ENCODE data around the gene GKN1.
"Not testable (repeated sequence)": the region's sequence is repeated elsewhere in the genome, so short reads cannot be mapped to it uniquely, and the experiment has no call there.

The GKN1 gene, protein sequence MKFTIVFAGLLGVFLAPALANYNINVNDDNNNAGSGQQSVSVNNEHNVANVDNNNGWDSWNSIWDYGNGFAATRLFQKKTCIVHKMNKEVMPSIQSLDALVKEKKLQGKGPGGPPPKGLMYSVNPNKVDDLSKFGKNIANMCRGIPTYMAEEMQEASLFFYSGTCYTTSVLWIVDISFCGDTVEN

DNA sequence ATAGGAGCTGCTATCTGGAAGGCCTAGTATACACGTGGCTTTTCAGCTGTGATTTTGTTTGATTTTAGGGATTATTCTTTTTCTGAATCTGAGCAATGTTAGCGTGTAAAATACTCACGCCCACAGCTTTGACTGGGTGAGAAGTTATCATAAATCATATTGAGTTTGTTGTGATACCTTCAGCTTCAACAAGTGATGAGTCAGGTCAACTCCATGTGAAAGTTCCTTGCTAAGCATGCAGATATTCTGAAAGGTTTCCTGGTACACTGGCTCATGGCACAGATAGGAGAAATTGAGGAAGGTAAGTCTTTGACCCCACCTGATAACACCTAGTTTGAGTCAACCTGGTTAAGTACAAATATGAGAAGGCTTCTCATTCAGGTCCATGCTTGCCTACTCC, at the start of gene GKN1:
TSS of gene GKN1 (plus strand) at position 386 of the 400 bp plus-strand sequence. CDS start 42 bp downstream, outside the sequence.
- peak; percentile 38 for DNase-seq (ENCODE audit: low read depth)

DNA sequence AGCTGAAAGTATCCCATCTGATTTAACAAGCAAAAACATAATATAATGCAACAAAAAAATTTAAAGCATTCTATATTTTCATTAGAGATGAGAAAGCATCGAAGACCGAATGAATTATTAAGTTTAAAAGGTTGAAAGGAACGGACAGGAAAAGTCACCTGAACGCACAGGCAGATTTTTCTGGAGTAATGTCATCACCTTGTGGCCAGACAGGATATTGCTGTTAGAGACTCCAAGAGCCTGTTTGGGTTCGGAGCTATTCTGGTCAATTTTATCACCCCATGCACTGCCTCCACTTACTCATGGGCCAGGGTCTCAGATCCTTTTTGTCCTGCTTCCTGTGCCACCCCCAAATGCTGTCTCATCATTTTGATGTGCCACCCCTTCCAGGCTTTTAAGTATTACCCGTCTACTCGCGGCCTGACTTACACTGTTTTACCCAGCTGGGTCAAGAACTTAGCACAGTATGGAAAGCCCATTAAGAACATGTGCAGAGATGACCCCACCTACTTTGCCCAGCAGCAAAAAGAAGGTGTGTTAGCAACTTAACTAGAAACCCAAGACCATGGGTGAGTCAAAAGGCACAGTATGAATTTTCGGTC, 49.0 kb upstream of the GKN1 start:
- DNase-seq (ENCODE audit: low read depth) = peak; percentile 52

DNA sequence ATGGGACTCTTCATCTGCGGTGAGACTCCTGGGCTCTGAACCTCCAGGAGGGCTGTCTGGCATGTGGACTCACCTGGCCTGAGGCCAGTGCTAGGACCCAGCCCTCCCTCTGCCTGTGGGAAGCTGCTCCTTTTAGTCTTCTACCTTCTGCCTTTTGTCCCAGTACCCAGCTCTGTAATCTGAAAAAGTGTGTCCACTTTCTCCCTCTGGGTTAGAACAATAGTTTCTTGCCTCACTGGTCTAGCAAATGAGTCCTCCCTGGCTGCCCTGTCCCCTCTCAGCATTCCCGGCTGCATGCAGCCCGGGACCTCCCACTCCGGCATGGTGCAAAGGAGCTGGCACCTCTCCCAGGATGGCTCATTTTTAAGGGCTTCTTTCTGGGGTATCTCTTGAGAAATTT, 47.6 kb upstream of the GKN1 start:
- no peak for DNase-seq (ENCODE audit: low read depth)

DNA sequence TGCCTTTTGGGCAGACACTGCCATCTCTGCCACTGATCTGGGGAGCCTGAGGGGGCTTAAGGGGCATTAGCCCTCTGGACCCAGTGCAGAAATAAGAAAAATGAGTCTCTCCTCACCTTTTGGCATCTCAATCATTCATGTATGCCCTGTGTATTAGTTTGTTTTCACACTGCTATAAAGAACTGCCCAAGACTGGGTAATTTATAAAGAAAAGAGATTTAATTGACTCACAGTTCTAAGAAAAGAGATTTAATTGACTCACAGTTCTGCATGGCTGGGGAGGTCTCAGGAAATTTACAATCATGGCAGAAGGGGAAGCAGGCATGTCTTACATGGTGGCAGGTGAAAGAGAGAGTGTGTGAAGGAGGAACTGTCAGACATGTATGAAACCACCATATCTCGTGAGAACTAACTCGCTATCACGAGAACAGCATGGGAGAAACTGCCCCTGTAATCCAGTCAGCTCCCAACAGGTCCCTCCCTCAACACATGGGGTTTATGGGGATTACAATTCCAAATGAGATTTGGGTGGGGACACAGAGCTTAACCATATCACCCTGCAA, 43.2 kb upstream of the GKN1 start:
- DNase-seq (ENCODE audit: low read depth) = no peak

DNA sequence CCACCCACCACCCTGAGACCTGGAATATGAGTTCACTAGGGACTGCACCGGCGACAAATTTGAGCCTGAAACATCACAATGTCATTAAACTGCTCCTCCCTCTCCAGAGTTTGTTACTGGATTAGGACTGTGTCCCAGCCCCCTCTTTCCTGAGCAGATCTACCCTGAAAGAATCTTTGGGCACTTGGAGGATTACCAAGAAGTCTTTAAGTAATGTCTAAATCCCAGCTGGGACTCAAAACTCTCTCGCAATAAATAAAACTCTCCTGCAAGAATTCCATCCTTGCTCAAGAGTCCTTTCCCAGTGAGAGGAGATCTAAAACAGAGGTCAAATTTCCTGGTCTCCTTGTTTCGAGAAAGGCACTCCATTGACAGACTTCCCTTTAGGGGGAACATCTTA, 42.6 kb upstream of the GKN1 start:
- no peak for DNase-seq (ENCODE audit: low read depth)

DNA sequence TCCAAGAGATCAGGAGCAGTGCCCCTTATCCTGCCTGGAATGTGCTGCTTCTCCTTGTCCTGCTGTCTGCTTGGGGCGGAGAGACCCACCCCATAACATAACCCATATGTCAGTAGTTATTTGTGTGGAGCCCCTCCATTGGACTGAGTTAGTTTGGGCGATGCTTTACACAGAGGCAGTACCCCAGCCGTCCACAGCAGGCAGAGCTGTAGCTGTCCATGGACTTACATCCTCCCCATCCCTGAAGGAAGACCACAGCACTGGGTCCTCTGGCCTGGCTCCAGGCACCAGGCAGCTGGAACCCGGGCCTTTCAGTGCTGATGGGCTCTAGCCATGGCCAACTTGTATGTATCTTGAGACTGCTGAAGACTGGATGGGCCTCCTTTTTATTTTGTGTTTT, 42.0 kb upstream of the GKN1 start:
- DNase-seq (ENCODE audit: low read depth) = no peak

DNA sequence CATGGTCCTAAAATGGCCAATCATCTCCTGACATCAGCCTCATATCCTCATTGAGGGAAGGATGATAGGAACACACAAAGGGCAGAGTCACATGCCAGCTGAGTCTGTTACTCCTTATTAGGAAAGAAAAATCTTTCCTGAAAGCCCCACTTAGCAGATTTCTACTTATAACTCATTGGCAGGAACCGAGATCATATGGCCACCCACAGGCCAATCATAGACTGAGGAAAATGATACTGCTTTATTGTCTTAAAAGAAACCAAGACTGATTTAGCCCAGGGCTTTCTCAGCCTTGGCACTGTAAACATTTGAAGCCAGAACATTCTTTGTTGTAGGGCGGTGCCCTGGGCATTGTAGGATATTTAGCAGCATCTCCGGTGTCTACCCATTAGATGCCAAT, 40.4 kb upstream of the GKN1 start:
- DNase-seq (ENCODE audit: low read depth) = no peak

DNA sequence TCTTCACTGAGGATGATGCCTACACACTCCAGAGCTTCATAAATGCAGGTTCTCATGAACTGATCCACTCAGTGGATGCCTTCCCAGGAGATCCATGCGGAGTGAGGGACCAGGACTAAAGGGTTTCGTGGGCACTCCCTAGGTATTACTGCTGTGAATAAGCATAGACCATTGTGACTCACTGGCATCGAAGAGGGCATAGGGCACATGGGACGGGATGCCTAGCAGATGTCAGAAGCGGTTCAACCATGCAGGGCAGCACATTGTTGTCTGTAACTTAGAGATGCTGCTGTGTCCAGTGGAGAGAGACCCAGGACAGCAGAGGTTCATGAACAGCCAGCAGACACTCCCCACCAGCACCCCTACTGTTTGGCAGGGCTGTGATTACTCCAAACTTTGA, 39.0 kb upstream of the GKN1 start:
- no peak for DNase-seq (ENCODE audit: low read depth)

DNA sequence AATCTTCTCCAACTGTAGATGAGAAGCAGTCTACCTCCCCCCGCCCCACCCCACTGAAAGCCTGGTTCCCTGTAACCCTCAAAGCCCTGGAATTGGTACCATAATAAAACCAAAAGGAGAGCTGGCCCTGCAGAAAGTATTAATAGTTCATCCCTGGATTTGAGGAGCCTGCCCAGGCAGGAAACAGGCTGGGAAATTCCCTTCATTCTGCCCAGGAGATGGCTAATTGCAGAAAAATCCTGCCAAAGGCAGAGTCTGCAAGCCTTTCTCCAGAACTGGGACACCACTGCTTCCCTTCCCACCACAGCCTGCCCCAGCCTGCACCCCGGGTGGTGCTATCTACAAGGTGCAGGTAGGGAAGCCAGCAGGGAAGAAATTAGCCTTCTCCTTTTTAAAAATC, 38.0 kb upstream of the GKN1 start:
- peak; percentile 63 for DNase-seq (ENCODE audit: low read depth)

DNA sequence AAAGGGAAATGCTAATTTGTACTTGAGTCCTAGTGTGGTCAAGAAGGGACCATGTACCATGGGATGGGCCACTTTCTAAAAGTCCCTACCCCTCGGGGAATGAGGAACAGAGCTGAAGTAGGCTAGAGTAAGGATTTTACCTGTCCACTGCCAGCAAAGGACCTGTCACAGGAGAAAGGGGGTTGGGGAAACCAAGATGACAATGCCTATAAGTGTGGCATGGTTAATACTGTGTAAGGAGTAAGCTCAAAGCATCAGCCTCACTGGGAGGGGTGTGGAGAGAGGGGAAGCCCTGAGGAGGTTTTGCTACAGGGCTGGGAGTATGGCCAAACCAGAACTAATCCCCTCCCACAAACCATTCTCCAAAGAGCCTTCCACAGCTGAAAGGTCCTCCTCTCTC, 37.5 kb upstream of the GKN1 start:
- DNase-seq (ENCODE audit: low read depth) = peak; percentile 43

DNA sequence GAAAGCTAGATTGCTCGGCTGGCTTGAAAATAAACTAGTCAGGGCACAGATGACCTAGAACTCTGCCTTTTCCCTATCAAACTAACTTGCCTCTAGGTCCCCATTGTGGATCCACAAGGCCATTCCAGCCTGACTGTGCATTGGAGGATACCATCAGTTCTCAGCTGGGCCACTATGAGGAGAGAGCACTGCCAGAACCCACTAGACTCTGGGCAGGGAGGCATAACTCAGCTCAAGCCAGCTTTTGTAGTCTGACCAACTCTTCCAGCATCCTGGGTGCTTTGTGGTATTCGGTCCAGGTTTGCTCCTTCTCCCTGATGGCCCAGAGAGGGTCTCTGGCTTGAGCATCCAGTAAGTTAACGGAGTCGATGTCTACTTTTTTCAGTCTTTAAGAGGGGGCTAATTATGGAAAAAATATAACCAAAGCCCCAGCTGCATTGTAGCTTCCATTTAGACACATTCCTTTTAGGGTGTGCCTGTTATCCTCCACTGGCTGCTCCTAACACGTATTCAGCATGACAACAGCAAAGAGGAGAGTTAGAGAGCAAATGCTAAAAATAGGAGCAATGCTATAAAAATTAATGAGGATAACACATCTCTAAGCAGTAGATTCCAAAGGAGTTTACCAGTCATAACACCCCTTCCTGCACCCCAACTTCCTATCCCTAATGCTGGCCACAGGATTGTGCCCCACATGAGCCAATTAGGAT, 36.9 kb upstream of the GKN1 start:
- no peak for DNase-seq (ENCODE audit: low read depth)

DNA sequence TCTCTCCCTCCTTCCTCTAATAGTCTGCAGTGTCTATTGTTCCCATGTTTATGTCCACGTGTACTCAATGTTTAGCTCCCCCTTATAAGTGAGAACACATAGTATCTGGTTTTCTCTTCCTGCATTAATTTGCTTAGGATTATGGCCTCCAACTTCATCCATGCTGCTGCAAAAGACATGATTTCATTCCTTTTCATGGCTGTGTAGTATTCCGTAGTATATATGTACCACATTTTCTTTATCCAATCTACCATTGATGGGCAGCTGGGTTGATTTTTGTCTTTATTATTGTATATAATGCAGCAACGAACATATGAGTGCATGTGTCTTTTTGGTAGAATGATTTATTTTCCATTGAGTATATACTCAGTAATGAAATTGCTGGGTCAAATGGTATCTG, 35.5 kb upstream of the GKN1 start:
- DNase-seq (ENCODE audit: low read depth) = no peak

DNA sequence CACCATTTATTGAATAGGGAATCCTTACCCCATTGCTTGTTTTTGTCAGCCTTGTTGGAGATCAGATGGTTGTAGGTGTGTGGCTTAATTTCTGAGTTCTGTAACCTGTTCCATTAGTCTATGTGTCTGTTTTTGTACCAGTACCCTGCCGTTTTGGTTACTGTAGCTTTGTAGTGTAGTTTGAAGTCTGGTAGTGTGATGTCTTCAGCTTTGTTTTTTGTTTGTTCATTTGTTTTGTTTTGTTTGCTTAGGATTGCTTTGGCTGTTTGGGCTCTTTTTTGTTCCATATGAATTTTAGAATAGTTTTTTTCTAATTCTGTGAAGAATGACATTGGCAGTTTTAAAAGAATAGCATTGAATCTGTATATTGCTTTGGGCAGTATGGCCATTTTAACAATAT, 34.5 kb upstream of the GKN1 start:
- DNase-seq (ENCODE audit: low read depth) = no peak

DNA sequence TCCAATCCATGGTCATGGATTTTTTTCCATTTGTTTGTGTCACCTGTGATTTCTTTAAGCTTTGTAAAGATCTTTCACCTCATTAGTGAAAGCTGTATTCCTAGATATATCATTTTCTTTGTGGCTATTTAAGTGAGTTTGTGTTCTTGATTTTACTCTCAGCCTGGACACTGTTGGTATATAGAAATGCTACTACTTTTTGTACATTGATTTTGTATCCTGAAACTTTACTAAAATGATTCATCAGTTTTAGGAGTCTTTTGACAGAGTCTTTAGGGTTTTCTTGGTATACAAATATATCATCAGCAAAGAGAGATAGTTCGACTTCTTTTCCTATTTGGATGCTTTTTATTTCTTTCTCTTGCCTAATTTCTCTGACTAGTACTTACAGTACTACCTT, 34.1 kb upstream of the GKN1 start:
- DNase-seq (ENCODE audit: low read depth) = no peak

DNA sequence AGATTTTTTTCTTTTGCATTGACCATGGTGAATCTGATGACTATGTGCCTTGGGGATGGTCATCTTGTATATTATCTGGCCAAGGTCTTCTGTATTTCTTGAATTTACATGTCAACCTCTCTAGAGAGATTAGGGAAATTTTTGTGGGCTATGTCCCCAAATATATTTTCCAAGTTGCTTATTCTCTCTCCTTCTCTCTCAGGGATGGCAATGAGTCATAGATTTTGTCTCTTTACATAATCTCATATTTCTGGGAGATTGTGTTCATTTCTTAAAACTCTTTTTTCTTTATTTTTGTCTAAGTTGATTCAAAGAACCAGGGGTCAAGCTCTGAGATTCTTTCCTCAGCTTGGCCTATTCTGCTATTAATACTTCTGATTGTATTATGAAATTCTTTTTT, 31.6 kb upstream of the GKN1 start:
- no peak for DNase-seq (ENCODE audit: low read depth)

DNA sequence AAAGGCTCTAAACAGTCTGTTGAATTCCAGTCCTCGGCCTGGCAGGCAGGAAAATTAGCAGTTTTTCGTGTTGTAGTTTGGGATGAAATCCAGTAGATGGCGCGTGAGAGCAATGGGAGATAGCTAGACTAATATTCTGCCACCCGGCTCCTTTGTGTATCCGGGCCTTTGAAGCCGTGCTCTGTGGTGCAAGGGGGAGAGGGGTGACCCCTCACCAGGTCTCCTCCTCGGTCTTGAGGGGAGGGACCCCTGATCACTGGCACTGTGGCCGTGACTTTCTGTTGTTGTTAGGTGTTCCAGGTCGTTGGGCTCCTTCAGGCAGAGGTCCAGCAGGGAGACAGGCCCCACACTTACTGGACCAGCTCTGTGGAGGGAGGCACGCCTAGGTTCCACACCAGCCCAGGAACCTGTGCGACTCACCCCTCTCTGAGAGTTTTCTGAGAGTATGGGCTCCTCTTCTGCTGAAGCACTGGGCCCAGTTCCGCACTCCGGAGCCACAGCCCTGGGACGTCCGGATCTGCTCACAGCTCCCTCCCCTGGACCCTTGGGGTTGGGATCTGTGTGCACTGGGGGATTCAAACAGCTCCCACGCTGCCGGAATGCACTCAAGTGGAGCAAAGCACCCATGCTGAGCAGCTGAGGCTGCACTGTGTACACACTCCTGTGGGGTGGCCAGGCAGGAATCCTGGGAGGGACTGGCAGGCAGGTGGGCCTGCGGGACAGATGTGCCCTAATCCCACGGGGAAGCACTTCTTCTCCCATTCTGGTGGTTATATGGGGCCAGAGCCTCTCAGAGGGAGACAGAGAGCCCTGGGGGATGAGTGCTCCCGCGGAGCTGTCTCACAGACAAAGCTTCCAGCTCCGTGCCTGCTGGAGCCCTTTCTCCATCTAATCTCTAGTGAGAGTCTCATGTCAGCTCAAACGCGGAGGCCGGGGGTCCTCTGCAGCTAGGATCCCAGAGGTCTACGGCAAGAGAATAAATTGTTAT, 30.6 kb upstream of the GKN1 start:
- DNase-seq (ENCODE audit: low read depth) = peak; percentile 45

DNA sequence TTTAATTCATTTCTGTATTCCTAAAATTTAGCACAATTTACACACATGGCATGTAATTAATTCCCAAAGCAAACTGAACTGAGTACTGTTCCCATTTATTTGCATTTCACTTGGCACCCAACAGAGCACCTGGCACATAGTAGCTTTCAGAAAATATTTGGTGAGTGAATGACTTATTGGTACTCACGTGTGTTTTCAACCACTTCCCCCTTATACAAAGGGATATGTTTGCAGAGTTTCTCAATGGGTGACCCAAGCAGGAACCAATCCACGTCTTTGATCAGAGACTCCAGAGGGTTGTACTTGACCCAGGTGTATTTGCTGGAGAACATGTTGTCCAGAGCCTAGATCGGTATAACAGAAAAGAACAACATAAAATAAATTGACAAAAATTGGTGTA, 28.3 kb upstream of the GKN1 start:
- DNase-seq (ENCODE audit: low read depth) = no peak

DNA sequence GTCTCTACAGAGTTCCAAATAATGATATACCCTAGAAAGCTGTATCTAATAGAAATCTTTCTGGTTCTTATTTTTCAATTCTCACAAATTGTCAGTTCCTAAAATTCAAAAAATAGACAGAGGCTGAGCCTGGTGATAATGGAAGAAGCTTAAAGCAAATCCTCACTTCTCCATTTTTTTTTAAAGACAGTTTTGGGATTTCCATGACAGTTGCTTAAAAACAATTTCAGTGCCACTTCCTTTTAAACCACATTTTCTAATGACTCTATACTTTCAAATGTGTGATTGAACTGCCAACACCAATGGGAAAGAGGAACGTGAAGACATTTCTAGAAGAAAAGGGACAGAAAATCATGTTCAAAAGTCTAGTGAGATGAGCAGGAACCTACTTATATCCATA, 25.7 kb upstream of the GKN1 start:
- DNase-seq (ENCODE audit: low read depth) = no peak

DNA sequence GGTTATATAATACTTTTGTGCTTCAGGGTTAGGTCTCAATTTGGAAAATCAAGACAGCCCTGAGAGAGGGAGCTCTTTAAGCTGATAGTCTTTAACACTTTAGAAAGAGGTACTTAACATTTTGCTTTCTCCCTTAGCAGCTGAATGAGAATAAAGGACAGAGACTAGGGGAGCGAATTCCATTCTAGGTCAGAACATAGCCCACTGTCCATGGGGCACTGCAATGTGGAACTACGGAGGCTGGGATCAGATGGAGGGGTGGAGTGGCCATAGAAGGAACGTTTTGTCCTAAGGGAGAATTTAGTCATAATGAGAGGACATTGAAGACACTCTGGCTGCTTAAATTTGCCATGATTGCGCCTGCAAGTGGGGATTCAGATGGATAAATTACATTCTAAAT, 22.5 kb upstream of the GKN1 start:
- DNase-seq (ENCODE audit: low read depth) = no peak

DNA sequence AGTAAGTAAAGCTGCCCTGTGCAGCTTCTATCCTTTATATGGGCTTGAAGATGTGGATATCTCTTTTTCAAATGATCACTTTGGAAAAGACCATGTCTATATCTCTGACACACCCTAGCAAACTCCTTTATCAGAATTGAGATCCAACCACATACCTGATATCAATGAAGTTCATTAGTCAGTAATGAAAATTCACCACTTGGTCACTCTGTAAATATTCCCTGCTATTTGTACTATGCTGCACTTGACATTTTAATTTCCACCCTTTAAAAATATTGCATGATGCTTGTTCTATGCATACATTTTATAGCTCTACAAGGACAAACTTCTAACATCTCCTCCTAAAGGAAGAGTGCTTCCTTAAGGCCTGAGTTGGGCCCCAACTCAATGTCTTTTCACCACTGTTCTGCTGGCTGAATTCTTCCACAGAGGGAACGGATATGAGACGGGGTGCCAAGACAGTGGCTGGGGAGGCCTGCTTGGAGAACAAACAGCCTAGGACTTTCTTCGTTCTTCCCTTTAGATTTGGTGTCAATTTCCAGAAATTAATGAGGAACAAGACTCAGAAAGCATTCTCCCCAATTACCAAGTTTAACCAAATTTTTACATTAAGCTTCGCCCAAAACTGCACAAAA, 21.4 kb upstream of the GKN1 start, which contains the start of gene GKN2:
TSS of gene GKN2 (minus strand) at position 7 of the 635 bp plus-strand sequence. CDS start 32 bp downstream, outside the sequence.
- no peak for DNase-seq (ENCODE audit: low read depth)

DNA sequence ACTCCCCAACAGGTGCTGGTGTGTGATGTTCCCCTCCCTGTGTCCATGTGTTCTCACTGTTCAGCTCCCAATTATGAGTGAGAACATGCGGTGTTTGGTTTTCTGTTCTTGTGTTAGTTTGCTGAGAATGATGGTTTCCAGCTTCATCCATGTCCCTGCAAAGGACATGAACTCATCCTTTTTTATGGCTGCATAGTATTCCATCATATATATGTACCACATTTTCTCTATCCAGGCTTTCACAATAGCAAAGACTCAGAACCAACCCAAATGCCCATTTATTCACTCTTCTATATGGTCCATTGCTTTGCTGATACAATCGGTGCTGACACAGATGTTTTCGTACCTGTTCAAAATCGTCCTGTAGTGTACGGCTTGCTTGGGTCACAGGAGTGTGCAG, 19.0 kb upstream of the GKN1 start:
- DNase-seq (ENCODE audit: low read depth) = not testable (repeated sequence)

DNA sequence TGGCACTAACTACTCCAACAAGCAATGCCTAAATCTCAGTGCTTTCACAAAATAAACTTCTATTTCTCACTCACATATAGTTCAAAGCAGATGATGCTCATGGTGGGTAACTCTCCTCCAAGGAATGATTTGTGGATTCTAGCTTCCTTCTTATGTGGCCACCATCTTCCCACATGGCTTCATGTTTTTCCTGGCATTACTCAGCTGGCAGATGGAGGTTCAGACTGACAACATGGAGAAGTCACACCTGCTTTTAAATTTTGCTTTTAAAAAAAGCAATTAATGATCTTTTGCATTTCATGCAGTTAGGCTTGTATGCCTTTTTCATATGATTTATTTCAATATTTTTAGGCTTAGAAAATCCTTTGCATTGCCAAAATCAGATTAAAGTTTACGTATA, 15.4 kb upstream of the GKN1 start:
- no peak for DNase-seq (ENCODE audit: low read depth)

Measured in iris pigment epithelial cell (primary cell).